GM18517 (cell line): ENCODE measurements around the gene ZNF529.

Experiments
- ATAC-seq: cut with Tn5 transposase; IDR thresholded peaks from one replicate; pipeline ENCODE4 v1.9.1; 2021; ENCODE audit warnings: mild to moderate bottlenecking, moderate library complexity; ENCODE audit not compliant: unreplicated experiment

Gene ZNF529

GRCh38 chr19:36514012-36514612 lies 59.0 kb downstream of the ZNF529 start:
- ATAC-seq: no peak

DNA sequence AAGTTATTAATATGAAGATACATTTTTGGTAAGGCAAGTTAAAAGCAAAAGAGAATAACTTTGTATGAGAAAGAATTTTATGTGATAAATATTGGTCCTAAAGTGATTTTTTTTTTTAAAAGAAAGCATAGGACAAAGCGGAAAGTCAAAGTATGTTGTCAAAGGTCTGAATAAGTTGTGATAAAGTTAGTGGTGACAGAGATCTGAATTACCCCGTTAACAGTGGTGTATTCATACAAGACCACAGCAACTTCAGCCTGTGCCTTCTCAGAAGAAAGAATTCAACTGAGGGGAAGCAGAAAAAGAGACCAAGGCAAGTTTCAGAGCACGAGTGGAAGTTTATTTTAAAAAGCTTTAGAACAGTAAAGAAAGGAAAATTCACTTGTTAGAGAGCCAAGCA lies 64.8 kb downstream of the ZNF529 start:
- no peak for ATAC-seq

DNA sequence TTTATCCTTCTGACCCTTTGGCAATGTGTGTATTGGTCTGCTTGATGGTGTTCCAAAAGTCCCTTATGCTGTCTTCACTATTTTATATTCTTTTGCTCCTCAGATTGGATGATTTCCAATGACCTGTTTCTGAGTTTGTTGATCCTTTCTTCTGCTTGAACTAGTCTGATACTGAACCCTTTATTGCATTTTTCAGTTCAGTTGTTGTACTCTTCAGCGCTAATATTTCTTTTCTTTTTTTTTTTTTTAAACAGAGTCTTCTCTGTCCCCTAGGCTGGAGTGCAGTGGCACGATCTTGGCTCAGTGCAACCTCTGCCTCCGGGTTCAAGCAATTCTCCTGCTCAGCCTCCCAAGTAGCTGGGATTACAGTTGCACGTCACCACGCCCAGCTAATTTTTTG lies 71.1 kb downstream of the ZNF529 start:
- ATAC-seq: no peak

DNA sequence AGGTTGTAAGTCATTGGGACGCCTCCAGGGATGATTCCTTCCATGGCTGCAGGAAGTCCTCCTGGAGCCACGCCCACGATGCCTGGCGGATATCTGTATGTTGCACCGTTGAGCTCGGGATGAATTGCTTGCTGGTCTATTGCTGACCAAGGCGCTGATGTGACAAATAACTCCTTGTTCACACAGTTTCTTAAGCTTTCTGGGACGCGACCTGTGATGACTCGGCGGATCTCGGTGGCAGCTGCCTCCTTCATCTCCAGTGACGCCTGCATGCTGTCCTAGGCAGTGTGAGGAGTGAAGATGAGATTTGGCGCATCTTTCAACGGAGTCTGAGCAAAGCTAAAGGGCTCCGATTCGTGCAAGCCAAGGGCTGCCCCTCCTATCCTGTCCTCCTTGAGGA lies 76.1 kb downstream of the ZNF529 start:
- ATAC-seq: no peak
